B cell (primary cell): ENCODE data around the gene TK2. TPM values are rescaled to one million over a fixed set of nuclear protein-coding genes. Genes with fewer than 3 reads are reported as not detected.

ENCODE experiments used
- ATAC-seq: fragments of 200-7000 bp; cut with Tn5 transposase; one replicate; pipeline ENCODE4 v1.10.0; 2021; ENCODE audit warnings: low read depth, mild to moderate bottlenecking, moderate number of reproducible peaks, moderate library complexity
- CTCF ChIA-PET: fragments of 350-600 bp; sonication (Branson Sonifier 250); formaldehyde crosslinking; loops from one replicate; lab custom pipeline; 2021; ENCODE audit warnings: antibody characterized with exemption, inconsistent platforms; lab: Charles Lee
- POLR2A ChIA-PET: fragments of 350-600 bp; sonication (Branson Sonifier 250); formaldehyde crosslinking; loops from one replicate; lab custom pipeline; 2021; ENCODE audit warnings: antibody characterized with exemption; lab: Charles Lee
- DNase-seq: peaks from one replicate; pipeline ENCODE4 v3.0.0; 2013
- H2AFZ ChIP-seq: 2 replicates; pipeline ENCODE4 v1.6.1; 2012; ENCODE audit warnings: mild to moderate bottlenecking, low read depth, low read length; ENCODE audit not compliant: insufficient read depth, poor library complexity, severe bottlenecking
- H3K27ac ChIP-seq, 2 donors: 1 replicate in 1 of 2; 2 replicates in 1 of 2; pipeline ENCODE4 v1.5.1; 2012 to 2013; ENCODE audit warnings: low read length in 2 of 2, mild to moderate bottlenecking in 2 of 2, moderate library complexity in 1 of 2
- H3K27me3 ChIP-seq, 4 experiments: fragments of 200-600 bp in 1 of 4; sonication (generic) in 1 of 4; replicated peaks in 1 of 4; 1 replicate in 2 of 4; 2 replicates in 2 of 4; pipeline versions ENCODE4 v1.6.1 to v1.7.0; 2013 to 2016; ENCODE audit warnings: low read length in 3 of 4, mild to moderate bottlenecking in 2 of 4, mixed read lengths in 1 of 4, moderate library complexity in 1 of 4; ENCODE audit not compliant: insufficient read depth in 4 of 4, control insufficient read depth in 3 of 4; ENCODE audit errors: control extremely low read depth in 1 of 4
- H3K36me3 ChIP-seq, 2 experiments: replicated peaks in 1 of 2; 1 replicate in 1 of 2; 2 replicates in 1 of 2; pipeline versions ENCODE4 v1.6.1 to v1.7.1; 2013; ENCODE audit warnings: low read length in 1 of 2; ENCODE audit not compliant: insufficient read depth in 2 of 2, control insufficient read depth in 1 of 2; ENCODE audit errors: control extremely low read depth in 1 of 2, extremely low read depth in 1 of 2
- H3K4me1 ChIP-seq, 2 donors: fragments of 200-600 bp in 1 of 2; sonication (generic) in 1 of 2; 1 replicate in 1 of 2; 2 replicates in 1 of 2; pipeline versions ENCODE4 v1.5.1 to v1.6.1; 2013 to 2017; ENCODE audit warnings: low read length in 2 of 2; ENCODE audit not compliant: control insufficient read depth in 2 of 2, insufficient read depth in 2 of 2
- H3K4me2 ChIP-seq: replicated peaks from 2 replicates; pipeline ENCODE3; 2012; ENCODE audit warnings: mild to moderate bottlenecking, low read depth, low read length; ENCODE audit not compliant: poor library complexity, severe bottlenecking
- H3K4me3 ChIP-seq, 5 experiments: fragments of 200-600 bp in 1 of 5; sonication (generic) in 1 of 5; 1 replicate in 3 of 5; 2 replicates in 2 of 5; pipeline versions ENCODE4 v1.5.1 to v1.7.0; 2011 to 2016; ENCODE audit warnings: low read length in 4 of 5, mild to moderate bottlenecking in 4 of 5, low read depth in 2 of 5, control low read depth in 1 of 5, moderate library complexity in 1 of 5; ENCODE audit not compliant: insufficient read depth in 1 of 5; ENCODE audit errors: control extremely low read depth in 1 of 5, extremely low read depth in 1 of 5
- H3K79me2 ChIP-seq: fragments of 200-600 bp; sonication (generic); one replicate; pipeline ENCODE4 v1.6.0; 2016; ENCODE audit warnings: low read length; ENCODE audit not compliant: control insufficient read depth, insufficient read depth
- H3K9ac ChIP-seq: fragments of 200-600 bp; sonication (generic); 2 replicates; pipeline ENCODE4 v1.6.1; 2017; ENCODE audit warnings: mild to moderate bottlenecking, low read length, moderate library complexity
- H3K9me3 ChIP-seq, 3 donors: one replicate each; pipeline versions ENCODE4 v1.6.1 to v1.7.1; 2013; ENCODE audit warnings: low read length in 2 of 3; ENCODE audit not compliant: control insufficient read depth in 2 of 3, insufficient read depth in 1 of 3; ENCODE audit errors: control extremely low read depth in 1 of 3
- H4K20me1 ChIP-seq: 2 replicates; pipeline ENCODE4 v1.6.0; 2012; ENCODE audit warnings: mild to moderate bottlenecking, low read length; ENCODE audit not compliant: insufficient read depth, control insufficient read depth, poor library complexity, severe bottlenecking
- H3K27ac Mint-ChIP-seq: one replicate; pipeline ENCODE4 v1.8.0; 2021; ENCODE audit warnings: mixed read lengths
- H3K27me3 Mint-ChIP-seq: one replicate; pipeline ENCODE4 v1.8.0; 2021; ENCODE audit warnings: mixed read lengths
- H3K4me1 Mint-ChIP-seq: one replicate; pipeline ENCODE4 v1.8.0; 2021; ENCODE audit warnings: mixed read lengths
- H3K4me3 Mint-ChIP-seq: one replicate; pipeline ENCODE4 v1.8.0; 2021; ENCODE audit warnings: mixed read lengths
- H3K9me3 Mint-ChIP-seq: one replicate; pipeline ENCODE4 v1.8.0; 2022; ENCODE audit warnings: mixed read lengths; ENCODE audit not compliant: insufficient read depth
- CTCF ChIP-seq: fragments of 200-600 bp; IDR thresholded peaks from one replicate; pipeline ENCODE4 v1.8.0; 2022; ENCODE audit warnings: antibody characterized with exemption, mild to moderate bottlenecking
- EZH2 ChIP-seq: IDR thresholded peaks from 2 replicates; pipeline ENCODE4 v1.6.1; 2012; ENCODE audit warnings: borderline replicate concordance, low read depth, mild to moderate bottlenecking, moderate library complexity, low read length; ENCODE audit not compliant: insufficient read depth, poor library complexity, severe bottlenecking
- WGBS: methylation state at CpG from one replicate; pipeline ENCODE4 v1.1.5; 2013; ENCODE audit warnings: missing lambda C conversion rate; ENCODE audit not compliant: insufficient coverage; 5-methylcytosine and 5-hydroxymethylcytosine counted together
- intact Hi-C: fragments of 100-400 bp; cut with micrococcal nuclease; formaldehyde crosslinking; loops from one replicate; pipeline ENCODE4 v1.10.0; 2022
- polyA plus RNA-seq: library from polyadenylated mRNA; depleted of rRNA; stranded (reverse); fragments of >200 nt; gene quantifications from 2 replicates; pipeline ENCODE4 v1.2.3, GENCODE V29; 2012
- total RNA-seq, 2 donors: library from RNA; stranded (reverse); fragments of 120-200 nt in 1 of 2; gene quantifications; 1 replicate in 1 of 2; 2 replicates in 1 of 2; pipeline versions ENCODE4 v1.2.3 to v1.2.4, GENCODE V29; 2013 to 2022

TK2 gene
- total and polyA plus RNA-seq, 2 donors (not counting 1 experiment from before 2014, with no cell fraction given), result 2.9 to 9.7 TPM

GRCh38 chr16:66516808-66517585 lies 32.9 kb downstream of the TK2 start:
- Histone ChIP-seq H3K79me2 (peaks cover 9% of the 10 kb centered on the region), H3K4me1 (peaks cover 59 to 63% of the 10 kb centered on the region in 2 donors), H3K4me2 (peak overlapping the region; percentile 88), H3K27me3 (peaks cover 0 to 3% (median 0%) of the 10 kb centered on the region in 4 experiments), H3K4me3 (peak overlapping the region; percentile 41 to 62 (median 53)), H3K36me3 (no peaks in the 10 kb centered on the region), H3K27ac (peak overlapping the region; percentile 94 to 97), H2AFZ (no peak overlapping the region), H4K20me1 (peaks cover 12% of the 10 kb centered on the region), H3K9me3 (no peaks in the 10 kb centered on the region), H3K9ac (peak overlapping the region; percentile 72)
- no peak for TF ChIP-seq CTCF
- no peak for TF ChIP-seq EZH2
- peak; percentile 94 for DNase-seq
- peaks cover 72% of the 10 kb centered on the region for H3K4me1 Mint-ChIP-seq
- 14% methylated on average over 11 of the region's 15 CpGs for WGBS
- no peaks in the 10 kb centered on the region for H3K9me3 Mint-ChIP-seq
- peak overlapping the region; percentile 96 for H3K4me3 Mint-ChIP-seq
- CTCF ChIA-PET, result interaction anchor here (1.0 to 2.1 kb wide), 4 partner anchors 13 to 72 kb away, joined by 3 to 9 read pairs (median 4); partner anchors contain the start of genes CKLF and CMTM2
- intact Hi-C loops, result loop anchor here (1.0 to 2.0 kb wide), 4 partner anchors 7 to 88 kb away; partner anchors contain the start of genes CKLF and CMTM3
- POLR2A ChIA-PET, result interaction anchor here (0.6 to 1.2 kb wide), 7 partner anchors 10 to 43 kb away, joined by 3 to 6 read pairs (median 4); partner anchors contain the start of gene CKLF
- peaks cover under 1% of the 10 kb centered on the region for H3K27me3 Mint-ChIP-seq
- peak; percentile 89 for ATAC-seq
- peak overlapping the region; percentile 99 for H3K27ac Mint-ChIP-seq
